Posterior vena cava (tissue), 2 donors: Measurements from ENCODE around the gene VPS33A. TPM values are rescaled to one million over a fixed set of nuclear protein-coding genes. Genes with fewer than 3 reads are reported as not detected.

Source experiments
- DNase-seq: peaks from one replicate; pipeline ENCODE4 v3.0.0-alpha.2; 2020; ENCODE audit warnings: low spot score
- intact Hi-C, 2 donors: fragments of 100-400 bp; cut with DNase I; formaldehyde crosslinking; loops; one replicate each; pipeline versions ENCODE4 v1.14.1 to v1.14.2; 2022 to 2023
- total RNA-seq, 2 donors: library from RNA; stranded (reverse); fragmentation: NEBNext Ultra II Directional; extraction: Animal tissue kit (Norgen Biotek cat#: 25700); gene quantifications; one replicate each; pipeline ENCODE4 v1.2.1, GENCODE V29; 2021
- donor health status: DM: yes; HTN: yes; CAD: no.
- donor health status: DM: yes; HTN: yes; CAD: no.

VPS33A gene
- total RNA-seq, 2 donors from 2014 or later, result 12.3 to 12.6 TPM

GRCh38 chr12:122189626-122190475 lies 76.4 kb downstream of the VPS33A start:
- no peak for DNase-seq
- intact Hi-C loops, result no loop called here

- intact Hi-C loops, result no loop called here
- no peak for DNase-seq
Observed at GRCh38 chr12:122187466-122187865, 78.8 kb downstream of the VPS33A start.

- intact Hi-C loops, result no loop called here
- DNase-seq, result no peak
Observed at GRCh38 chr12:122185494-122186082, 80.7 kb downstream of the VPS33A start.

GRCh38 chr12:122185079-122185478 lies 81.2 kb downstream of the VPS33A start:
- no peak for DNase-seq
- intact Hi-C loops, result no loop called here

GRCh38 chr12:122184517-122184916 lies 81.8 kb downstream of the VPS33A start:
- intact Hi-C loops, result no loop called here
- no peak for DNase-seq

GRCh38 chr12:122183588-122183940 lies 82.7 kb downstream of the VPS33A start:
- DNase-seq, result no peak
- intact Hi-C loops, result no loop called here

- DNase-seq, result peak; percentile 85
- intact Hi-C loops, result no loop called here
Observed at GRCh38 chr12:122182887-122183587, 83.3 kb downstream of the VPS33A start, which contains the start of gene LRRC43. TSS of gene LRRC43 (plus strand) at chr12:122183123. CDS start at chr12:122183145, 22 bp downstream.

Other genes starting within 250 kb of the VPS33A start
- gene BCL7A, start 244.6 kb downstream of the VPS33A start, total RNA-seq, result 1 to 10 TPM; 3.3 to 7.6 TPM
- 10 to 100 TPM; 78.3 to 81.4 TPM for gene MLXIP, start 187.7 kb downstream of the VPS33A start, total RNA-seq
- not detected for gene IL31, start 92.3 kb downstream of the VPS33A start, total RNA-seq
- under 1 TPM in 1 of 2 donors, not detected in 1; 0.60 TPM for gene LRRC43, start 83.4 kb downstream of the VPS33A start, total RNA-seq
- under 1 TPM in 1 of 2 donors, not detected in 1; 0.10 TPM for gene B3GNT4, start 62.8 kb downstream of the VPS33A start, total RNA-seq
- 10 to 100 TPM; 26.2 to 27.0 TPM for gene DIABLO, start 40.4 kb downstream of the VPS33A start, total RNA-seq
- gene CLIP1, start 156.2 kb upstream of the VPS33A start, total RNA-seq, result 100 to 1,000 TPM; 141 to 226 TPM
- 10 to 100 TPM; 15.9 to 16.8 TPM for gene ZCCHC8, start 234.4 kb upstream of the VPS33A start, total RNA-seq